ENCODE measurements around the gene RNF123. TPM values are rescaled to one million over a fixed set of nuclear protein-coding genes. Genes with fewer than 3 reads are reported as not detected.

Gene RNF123
- total RNA-seq, 1 donor from 2014 or later: 33.1 TPM

DNA sequence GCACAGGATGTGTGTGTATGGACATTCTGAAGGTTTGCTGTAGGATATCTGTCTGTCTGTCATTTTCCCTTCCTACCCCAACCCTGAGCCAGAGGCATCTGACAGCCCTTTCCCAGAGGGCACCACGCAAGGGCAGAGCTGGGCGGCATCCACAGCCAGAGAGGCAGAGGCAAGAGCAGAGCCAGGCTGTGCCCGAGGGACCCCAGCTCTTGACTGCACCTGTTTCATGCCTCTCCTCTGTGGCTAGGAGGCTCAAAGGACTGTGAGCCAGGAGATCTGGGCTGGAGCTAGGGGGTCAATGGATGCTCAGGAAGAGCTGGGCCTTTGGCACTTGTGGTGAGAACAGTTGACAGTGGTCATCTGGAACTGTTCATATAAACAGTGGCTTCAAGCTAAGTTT lies 20.0 kb upstream of the RNF123 start:
- no peak for DNase-seq (ENCODE audit: low spot score in 2 of 2)
- Histone ChIP-seq H3K36me3 (no peaks in the 10 kb centered on the region), H3K27ac (no peak overlapping the region), H3K4me3 (no peak overlapping the region), H3K27me3 (no peaks in the 10 kb centered on the region), H3K4me1 (peaks cover 0 to 4% of the 10 kb centered on the region in 2 donors), H3K9me3 (no peaks in the 10 kb centered on the region)
- TF ChIP-seq, protein P1, sequence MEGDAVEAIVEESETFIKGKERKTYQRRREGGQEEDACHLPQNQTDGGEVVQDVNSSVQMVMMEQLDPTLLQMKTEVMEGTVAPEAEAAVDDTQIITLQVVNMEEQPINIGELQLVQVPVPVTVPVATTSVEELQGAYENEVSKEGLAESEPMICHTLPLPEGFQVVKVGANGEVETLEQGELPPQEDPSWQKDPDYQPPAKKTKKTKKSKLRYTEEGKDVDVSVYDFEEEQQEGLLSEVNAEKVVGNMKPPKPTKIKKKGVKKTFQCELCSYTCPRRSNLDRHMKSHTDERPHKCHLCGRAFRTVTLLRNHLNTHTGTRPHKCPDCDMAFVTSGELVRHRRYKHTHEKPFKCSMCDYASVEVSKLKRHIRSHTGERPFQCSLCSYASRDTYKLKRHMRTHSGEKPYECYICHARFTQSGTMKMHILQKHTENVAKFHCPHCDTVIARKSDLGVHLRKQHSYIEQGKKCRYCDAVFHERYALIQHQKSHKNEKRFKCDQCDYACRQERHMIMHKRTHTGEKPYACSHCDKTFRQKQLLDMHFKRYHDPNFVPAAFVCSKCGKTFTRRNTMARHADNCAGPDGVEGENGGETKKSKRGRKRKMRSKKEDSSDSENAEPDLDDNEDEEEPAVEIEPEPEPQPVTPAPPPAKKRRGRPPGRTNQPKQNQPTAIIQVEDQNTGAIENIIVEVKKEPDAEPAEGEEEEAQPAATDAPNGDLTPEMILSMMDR (IDR thresholded peaks at IDR 0.05): no peak
- intact Hi-C loops (cut with DNase I): no loop called here

DNA sequence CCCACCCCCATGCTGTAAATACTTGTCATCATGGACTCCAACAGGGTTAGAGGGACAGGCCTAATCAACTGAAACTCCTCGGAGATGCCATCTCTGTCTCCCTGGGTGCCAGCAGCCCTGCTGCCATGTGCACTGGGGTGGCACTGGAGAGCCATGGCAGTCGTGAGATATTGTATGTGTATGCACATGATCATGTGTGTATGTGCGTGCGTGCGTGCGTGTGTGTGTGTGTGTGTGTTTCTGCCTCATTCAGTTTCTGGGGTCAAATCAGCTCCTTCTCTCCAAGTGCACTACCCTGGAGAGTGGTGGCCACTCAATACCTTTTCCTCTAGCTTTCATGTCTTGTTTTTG lies 18.4 kb upstream of the RNF123 start:
- no peak overlapping the region for H3K4me3 ChIP-seq
- peaks cover 0 to 17% of the 10 kb centered on the region in 2 donors for H3K4me1 ChIP-seq
- intact Hi-C loops (cut with DNase I): loop anchor here (2.0 kb wide), 1 partner anchor 132 kb away; no protein-coding TSS in a partner anchor
- H3K27ac ChIP-seq: no peak overlapping the region
- DNase-seq (ENCODE audit: low spot score in 2 of 2): no peak
- peaks cover 1 to 6% of the 10 kb centered on the region in 2 donors for H3K36me3 ChIP-seq
- TF ChIP-seq, protein P1 (IDR thresholded peaks at IDR 0.05): no peak
- no peaks in the 10 kb centered on the region for H3K27me3 ChIP-seq
- H3K9me3 ChIP-seq: no peaks in the 10 kb centered on the region

DNA sequence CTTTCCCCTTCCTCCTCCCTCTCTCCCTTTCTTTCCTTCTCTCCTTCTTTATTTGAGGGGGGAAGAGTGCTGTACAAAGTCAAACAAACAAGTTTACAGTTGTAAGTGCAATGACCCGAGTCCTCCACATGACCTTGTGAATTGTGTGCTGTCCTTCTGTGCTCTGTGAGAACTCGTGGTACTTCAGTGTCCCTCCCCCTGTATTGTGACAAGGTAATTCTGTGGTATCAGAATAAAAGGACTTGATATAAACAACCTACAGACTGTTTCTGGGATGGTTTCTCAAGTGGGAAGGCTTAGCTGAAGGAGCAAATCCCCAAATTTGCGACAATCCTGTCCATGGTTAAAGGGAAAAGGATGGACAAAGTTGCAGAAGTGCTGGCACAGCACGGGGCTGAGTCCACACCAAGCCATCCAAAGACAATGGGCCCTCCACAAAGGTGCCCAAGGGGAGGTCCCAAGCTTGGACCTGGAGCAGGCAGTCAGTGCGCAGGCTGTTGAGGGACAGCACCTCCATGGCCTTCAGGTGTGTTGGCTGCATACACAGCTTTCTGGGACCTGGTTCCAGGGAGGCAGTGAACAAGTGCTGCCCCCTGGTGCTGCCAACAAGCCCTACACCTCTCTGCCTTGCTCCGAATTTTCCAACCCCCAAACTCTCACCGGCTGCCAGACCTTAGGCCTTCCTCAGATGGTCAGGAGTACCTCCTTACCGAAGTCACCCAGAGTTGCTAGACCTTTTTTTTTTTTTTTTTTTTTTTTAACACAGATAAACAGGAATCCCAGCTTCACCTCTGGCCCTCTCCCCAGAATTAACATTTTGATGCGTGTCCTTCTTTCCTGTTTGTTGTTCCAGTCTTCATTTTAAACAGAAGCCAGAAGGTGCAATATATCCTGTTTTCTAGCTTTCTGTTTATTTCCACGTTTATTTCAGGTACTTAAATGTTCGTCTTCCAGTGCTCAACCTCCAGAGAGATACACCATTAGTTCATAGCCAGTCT lies 17.8 kb upstream of the RNF123 start:
- Histone ChIP-seq H3K9me3 (no peaks in the 10 kb centered on the region), H3K4me1 (peaks cover 0 to 17% of the 10 kb centered on the region in 2 donors), H3K27me3 (no peaks in the 10 kb centered on the region), H3K27ac (no peak overlapping the region), H3K36me3 (peaks cover 8 to 12% of the 10 kb centered on the region in 2 donors), H3K4me3 (no peak overlapping the region)
- intact Hi-C loops (cut with DNase I): loop anchor here (2.0 kb wide), 1 partner anchor 133 kb away; no protein-coding TSS in a partner anchor
- no peak for DNase-seq (ENCODE audit: low spot score in 2 of 2)
- TF ChIP-seq, protein P1 (IDR thresholded peaks at IDR 0.05): peak; percentile 64 to 81 (median 75)

DNA sequence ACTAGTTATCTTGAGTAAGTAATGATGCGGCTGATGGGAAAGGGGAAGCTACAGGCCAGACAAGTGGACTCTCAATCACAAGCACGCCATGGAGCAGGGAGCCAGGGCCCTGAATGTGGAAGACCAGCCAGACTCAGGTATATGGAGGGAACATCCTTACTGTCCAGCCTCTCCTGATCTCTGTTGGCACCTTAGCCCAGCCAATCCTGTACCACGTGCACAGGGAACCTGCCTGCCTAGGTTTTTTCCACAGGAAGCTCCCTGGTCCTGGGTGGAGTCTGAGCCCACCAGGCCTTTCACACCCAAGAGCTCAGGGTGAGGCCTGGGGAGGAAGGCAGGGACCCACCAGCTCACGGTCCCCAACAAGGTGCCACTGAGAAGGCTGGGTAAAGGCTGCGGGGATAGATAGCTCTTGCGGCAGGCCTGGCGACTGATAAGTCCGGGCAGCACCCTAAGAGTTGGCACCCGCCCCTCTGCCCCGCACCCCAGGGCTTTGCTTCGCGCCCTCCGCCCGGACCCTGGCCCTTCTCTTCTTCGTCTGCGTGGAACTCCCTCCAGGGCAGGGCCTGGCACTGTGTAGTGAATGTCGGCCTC lies 16.1 kb upstream of the RNF123 start:
- Histone ChIP-seq H3K36me3 (peaks cover 22 to 29% of the 10 kb centered on the region in 2 donors), H3K27ac (peak overlapping the region; percentile 93 to 95), H3K9me3 (no peaks in the 10 kb centered on the region), H3K4me3 (peak overlapping the region; percentile 78), H3K27me3 (no peaks in the 10 kb centered on the region), H3K4me1 (peaks cover 0 to 17% of the 10 kb centered on the region in 2 donors)
- intact Hi-C loops (cut with DNase I): no loop called here
- TF ChIP-seq, protein P1 (IDR thresholded peaks at IDR 0.05): no peak
- no peak for DNase-seq (ENCODE audit: low spot score in 2 of 2)

DNA sequence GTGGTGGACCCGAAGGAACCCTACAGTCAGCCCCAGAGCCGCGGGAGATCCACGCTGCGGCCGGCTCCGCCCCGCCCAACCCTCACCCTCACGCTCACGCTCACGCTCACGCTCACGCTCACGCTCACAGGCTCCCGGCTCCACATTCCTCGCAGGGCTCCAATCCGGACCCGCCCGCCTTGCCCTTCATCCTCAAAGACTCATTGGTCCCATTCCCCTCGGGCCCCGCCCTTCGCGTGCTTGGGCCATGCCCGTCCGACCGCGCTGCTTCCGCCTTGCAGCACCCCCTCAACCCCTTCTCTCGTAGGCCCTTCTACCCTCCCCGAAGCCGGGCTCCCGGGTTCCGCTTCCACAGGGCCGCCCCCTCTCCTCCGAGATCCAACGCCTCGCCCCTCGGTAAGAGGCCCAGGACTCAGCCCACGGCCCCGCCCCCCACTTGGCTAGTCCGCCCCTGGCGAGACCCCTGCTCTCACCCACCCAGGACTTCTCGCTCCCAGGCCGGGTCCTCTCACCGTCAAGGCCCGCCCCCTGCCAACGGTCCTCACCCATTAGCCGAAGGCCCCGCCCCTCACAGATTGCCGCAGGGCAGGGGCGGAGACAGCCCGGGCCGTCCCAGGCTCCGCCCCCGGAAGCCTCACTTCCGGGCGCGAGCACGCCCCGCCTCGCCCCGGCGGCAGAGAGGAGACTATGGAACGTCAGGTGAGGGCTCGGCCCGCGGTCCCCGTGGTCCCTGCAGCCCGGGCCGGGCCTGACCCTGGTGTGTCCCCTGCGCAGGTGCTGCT lies 15.5 kb upstream of the RNF123 start, which contains the start of gene APEH:
Gene APEH, plus strand, starts transcription at position 637 of the 782 bp plus-strand sequence. Its CDS starts 51 bp downstream, at position 688.
- Histone ChIP-seq H3K4me3 (peak within 1 kb of the TSS; percentile 78), H3K9me3 (no peaks in the 10 kb centered on the region), H3K27ac (peak within 1 kb of the TSS; percentile 93 to 95), H3K36me3 (peaks cover 29 to 35% of the 10 kb centered on the region in 2 donors), H3K27me3 (no peaks in the 10 kb centered on the region), H3K4me1 (peaks cover 0 to 17% of the 10 kb centered on the region in 2 donors)
- TF ChIP-seq, protein P1 (IDR thresholded peaks at IDR 0.05): no peak
- peak; percentile 91 to 98 for DNase-seq (ENCODE audit: low spot score in 2 of 2)
- intact Hi-C loops (cut with DNase I): loop anchor here (1.0 kb wide), 3 partner anchors 50 to 135 kb away; partner anchors contain the start of gene BSN
